Measurements from ENCODE around the gene SF3B6. TPM values are rescaled to one million over a fixed set of nuclear protein-coding genes. Genes with fewer than 3 reads are reported as not detected.
A peak's percentile ranks its signal among the peaks of the same experiment; 100 is the strongest.

The SF3B6 gene, protein sequence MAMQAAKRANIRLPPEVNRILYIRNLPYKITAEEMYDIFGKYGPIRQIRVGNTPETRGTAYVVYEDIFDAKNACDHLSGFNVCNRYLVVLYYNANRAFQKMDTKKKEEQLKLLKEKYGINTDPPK
- total RNA-seq = 100 to 1,000 TPM in 1 of 4 donors, 10 to 100 TPM in 3; 72.1 to 101 (median 85.6) TPM

DNA sequence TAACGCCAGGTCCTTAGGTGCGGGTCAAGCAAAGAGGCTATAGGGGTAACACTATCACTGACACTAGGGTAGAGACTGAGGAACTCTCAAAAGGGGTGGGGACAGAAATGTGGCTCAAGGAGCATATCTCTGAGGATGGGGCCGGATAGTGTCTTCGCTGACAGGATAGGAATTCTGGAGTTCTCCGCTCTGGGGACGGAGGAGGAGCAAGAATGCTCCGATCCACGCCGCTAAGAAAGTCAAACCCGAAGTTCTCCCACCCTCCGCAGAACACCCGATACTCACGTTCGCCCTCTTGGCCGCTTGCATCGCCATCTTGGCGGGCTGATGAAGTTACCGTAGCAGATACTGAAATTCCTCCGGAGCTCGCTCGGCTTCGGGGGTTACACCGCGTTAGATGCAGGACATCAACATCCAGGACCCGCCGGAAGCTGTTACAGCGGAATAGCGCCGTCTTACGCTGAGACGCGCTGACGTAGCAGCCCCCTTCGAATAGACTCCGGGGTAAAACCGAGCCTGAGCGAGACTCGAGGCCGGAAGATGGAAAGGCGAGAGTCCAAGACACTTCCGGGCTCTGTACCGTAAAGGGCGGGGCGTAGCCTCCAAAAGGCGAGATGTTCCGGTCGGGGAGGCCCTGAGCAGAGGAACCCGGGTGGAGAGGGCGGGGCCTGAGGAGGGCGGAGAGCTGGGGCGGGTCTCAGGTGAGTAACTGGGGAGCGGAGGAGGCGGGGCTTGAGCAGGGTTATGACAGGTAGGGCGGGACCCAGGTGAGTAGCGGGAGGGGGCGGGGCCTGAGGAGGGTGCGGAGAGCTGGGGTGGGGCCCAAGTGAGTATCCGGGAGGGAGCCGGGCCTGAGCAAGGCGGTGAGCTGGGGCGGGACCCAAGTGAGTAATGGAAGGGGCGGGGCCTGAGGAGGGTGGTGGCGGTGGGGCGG, at the start of gene SF3B6:
Gene SF3B6, minus strand, starts transcription at position 412 of the 934 bp plus-strand sequence. Its CDS starts 97 bp downstream, at position 315.
- Histone ChIP-seq H3K9me3 (no peaks in the 10 kb centered on the region), H3K27ac (peak within 1 kb of the TSS; percentile 96), H3K4me1 (peaks cover 27% of the 10 kb centered on the region), H3K36me3 (peaks cover 37% of the 10 kb centered on the region), H3K27me3 (no peaks in the 10 kb centered on the region), H3K4me3 (peak within 1 kb of the TSS; percentile 80)
- TF ChIP-seq POLR2AphosphoS5 (IDR thresholded peaks at IDR 0.05) (peak; percentile 75 to 98 (median 77)), EP300 (IDR thresholded peaks at IDR 0.05) (no peak), POLR2A (IDR thresholded peaks at IDR 0.05) (peak in 1 of 2 donors; percentile 68)
- TF ChIP-seq, protein P1, sequence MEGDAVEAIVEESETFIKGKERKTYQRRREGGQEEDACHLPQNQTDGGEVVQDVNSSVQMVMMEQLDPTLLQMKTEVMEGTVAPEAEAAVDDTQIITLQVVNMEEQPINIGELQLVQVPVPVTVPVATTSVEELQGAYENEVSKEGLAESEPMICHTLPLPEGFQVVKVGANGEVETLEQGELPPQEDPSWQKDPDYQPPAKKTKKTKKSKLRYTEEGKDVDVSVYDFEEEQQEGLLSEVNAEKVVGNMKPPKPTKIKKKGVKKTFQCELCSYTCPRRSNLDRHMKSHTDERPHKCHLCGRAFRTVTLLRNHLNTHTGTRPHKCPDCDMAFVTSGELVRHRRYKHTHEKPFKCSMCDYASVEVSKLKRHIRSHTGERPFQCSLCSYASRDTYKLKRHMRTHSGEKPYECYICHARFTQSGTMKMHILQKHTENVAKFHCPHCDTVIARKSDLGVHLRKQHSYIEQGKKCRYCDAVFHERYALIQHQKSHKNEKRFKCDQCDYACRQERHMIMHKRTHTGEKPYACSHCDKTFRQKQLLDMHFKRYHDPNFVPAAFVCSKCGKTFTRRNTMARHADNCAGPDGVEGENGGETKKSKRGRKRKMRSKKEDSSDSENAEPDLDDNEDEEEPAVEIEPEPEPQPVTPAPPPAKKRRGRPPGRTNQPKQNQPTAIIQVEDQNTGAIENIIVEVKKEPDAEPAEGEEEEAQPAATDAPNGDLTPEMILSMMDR (IDR thresholded peaks at IDR 0.05) = no peak
- WGBS = under 1% methylated on average over 48 of the region's 64 CpGs
- peak; percentile 99 to 100 for DNase-seq (ENCODE audit: low spot score in 2 of 2)

DNA sequence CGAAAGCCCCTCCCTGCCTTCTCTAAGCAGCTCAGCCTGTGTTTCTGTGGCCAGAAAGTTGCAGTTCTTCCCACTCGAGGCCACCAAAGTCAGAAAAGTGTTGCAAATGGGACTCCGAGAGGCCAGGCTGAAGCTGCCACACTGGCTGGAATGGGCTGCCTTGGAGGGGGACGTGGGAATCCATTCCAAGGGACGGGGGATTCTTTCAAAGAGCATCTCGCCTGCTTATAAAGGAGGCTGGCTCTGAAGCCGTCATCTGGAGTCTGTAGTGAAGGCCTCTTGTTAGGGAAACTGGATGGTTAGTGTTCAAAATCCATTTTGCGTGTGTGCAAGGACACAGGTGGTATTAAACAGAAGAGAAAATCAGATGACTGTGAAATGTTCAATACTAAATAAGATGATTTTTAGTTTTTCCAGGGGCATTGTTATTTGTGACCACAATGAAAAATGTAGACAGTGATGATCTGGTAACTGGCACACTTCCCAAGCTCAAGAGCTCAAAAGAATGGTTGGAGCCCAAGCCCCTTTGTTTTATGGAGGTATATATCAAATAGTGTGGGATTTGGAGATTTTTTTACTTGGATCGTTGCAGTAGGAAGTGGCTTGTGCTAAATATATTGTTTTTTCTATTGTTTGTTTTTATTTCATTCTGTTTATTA, 47.9 kb upstream of the SF3B6 start:
- Histone ChIP-seq H3K36me3 (no peaks in the 10 kb centered on the region), H3K27me3 (no peaks in the 10 kb centered on the region), H3K9me3 (no peaks in the 10 kb centered on the region), H3K4me1 (peaks cover 12% of the 10 kb centered on the region), H3K27ac (peak overlapping the region; percentile 85), H3K4me3 (peak overlapping the region; percentile 63)
- no peak for DNase-seq (ENCODE audit: low spot score in 2 of 2)
- TF ChIP-seq POLR2A (IDR thresholded peaks at IDR 0.05) (no peak), POLR2AphosphoS5 (IDR thresholded peaks at IDR 0.05) (no peak), EP300 (IDR thresholded peaks at IDR 0.05) (no peak)
- TF ChIP-seq, protein P1 (IDR thresholded peaks at IDR 0.05) = no peak
- 16% methylated on average over 9 of the region's 9 CpGs for WGBS

DNA sequence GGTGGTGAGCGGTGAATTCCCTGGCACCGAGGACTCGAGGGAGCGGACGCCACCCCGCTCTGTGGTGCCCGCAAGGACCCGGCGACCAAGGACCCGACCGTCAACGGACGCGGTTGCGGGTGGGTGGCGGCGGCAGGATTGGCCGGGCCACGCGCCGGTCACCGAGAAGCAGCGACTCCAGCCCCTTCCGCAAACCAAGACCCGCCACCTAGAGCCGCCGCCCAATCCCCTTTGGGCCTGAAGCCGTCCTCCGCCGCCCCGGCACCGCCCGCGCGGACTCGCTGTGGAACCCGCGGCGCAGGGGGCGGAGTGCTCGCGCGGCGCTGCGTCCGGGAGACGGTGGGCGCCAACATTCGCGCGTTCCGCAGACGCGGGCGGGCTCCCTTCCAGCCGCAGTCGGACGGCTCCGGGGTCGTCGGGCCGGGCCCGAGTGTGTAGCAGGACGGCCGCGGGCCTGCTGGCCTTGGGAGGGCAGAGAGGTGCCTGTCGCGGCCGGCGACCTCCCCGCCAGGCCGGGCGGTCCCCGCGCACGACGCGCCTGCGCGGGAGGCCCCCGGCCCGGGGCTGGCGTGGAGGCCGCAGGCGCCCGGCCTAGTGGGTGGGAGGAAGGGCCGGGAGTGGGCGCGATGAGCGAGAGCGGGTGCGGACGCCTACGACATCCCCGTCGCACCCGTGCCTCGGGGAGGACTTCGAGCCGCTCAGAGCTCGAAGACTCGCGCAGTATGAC, 47.2 kb upstream of the SF3B6 start, which contains the start of the genes FAM228B and PFN4:
Gene FAM228B, plus strand, starts transcription at position 275 of the 727 bp plus-strand sequence. CDS start 893 bp downstream, outside the sequence.
Gene PFN4, minus strand, starts transcription at position 140 of the 727 bp plus-strand sequence. CDS start 799 bp downstream, outside the sequence.
- Histone ChIP-seq H3K9me3 (no peaks in the 10 kb centered on the region), H3K4me3 (peak within 1 kb of the TSS; percentile 63), H3K27ac (peak within 1 kb of the TSS; percentile 85), H3K27me3 (no peaks in the 10 kb centered on the region), H3K4me1 (peaks cover 12% of the 10 kb centered on the region), H3K36me3 (no peaks in the 10 kb centered on the region)
- DNase-seq (ENCODE audit: low spot score in 2 of 2) = peak; percentile 91 to 92
- 3% methylated on average over 9 of the region's 103 CpGs for WGBS
- TF ChIP-seq POLR2A (IDR thresholded peaks at IDR 0.05) = peak; percentile 8 to 45
- TF ChIP-seq POLR2AphosphoS5 (IDR thresholded peaks at IDR 0.05) = no peak

DNA sequence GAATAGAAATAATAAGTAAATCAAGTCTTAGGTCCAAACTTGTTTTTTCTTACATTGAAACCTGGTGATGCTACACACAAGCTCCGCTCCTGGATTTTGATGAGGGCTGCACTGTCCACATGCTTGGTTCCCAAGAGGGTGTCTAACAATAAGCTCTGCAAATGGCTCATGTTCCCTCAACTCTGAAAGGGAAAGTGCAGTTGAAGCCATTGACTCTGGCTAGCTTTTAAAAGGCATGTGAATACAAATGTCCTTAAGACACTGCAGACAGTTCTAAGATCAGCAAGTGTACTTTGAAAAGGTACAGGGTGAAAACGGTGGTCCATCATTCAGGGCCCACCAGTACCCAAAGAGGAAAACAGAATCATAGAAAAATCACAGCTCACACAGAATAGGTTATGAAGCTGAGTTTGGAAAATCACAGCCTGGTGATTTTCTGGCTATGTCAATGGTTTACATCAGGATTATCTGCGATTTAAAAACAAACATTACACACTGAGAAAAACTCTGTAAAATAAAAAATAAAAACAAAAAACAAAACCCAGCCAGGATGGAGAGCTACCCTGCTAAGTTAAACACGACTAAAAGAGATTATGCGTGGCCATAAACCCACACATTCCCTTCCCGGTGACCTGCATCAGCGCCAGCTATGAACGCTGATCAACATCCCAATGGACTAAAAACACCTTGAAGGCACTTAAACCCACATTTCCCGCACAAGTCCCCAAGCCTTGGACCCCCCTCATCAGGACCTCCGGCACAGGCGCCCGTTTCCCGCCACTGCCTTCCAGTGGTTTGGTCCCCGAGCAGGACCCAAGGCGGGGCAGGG, 46.5 kb upstream of the SF3B6 start:
- Histone ChIP-seq H3K9me3 (no peaks in the 10 kb centered on the region), H3K4me1 (peaks cover 12% of the 10 kb centered on the region), H3K27me3 (no peaks in the 10 kb centered on the region), H3K27ac (peak overlapping the region; percentile 85), H3K4me3 (peak overlapping the region; percentile 63), H3K36me3 (no peaks in the 10 kb centered on the region)
- no peak for DNase-seq (ENCODE audit: low spot score in 2 of 2)
- 9% methylated on average over 15 of the region's 15 CpGs for WGBS
- TF ChIP-seq, protein P1 (IDR thresholded peaks at IDR 0.05) = no peak
- no peak for TF ChIP-seq POLR2AphosphoS5 (IDR thresholded peaks at IDR 0.05)
- no peak for TF ChIP-seq POLR2A (IDR thresholded peaks at IDR 0.05)
- no peak for TF ChIP-seq EP300 (IDR thresholded peaks at IDR 0.05)

Measured in suprapubic skin (tissue), 4 donors.